HL-60 (cell line): ENCODE measurements around the gene APPBP2.

Experiments
- DNase-seq, 2 experiments: peaks; one replicate each; pipeline ENCODE4 v3.0.0-alpha.2; 2010 to 2020; ENCODE audit warnings: low read depth in 1 of 2, low spot score in 1 of 2
- H3K27ac ChIP-seq: fragments of 250-450 bp; sonication (Bioruptor Pico); replicated peaks from 2 replicates; pipeline ENCODE4 v1.5.1; 2020; ENCODE audit warnings: mild to moderate bottlenecking, moderate library complexity
- H3K27me3 ChIP-seq: fragments of 250-450 bp; sonication (Bioruptor Pico); 2 replicates; pipeline ENCODE4 v1.5.1; 2021; ENCODE audit warnings: mild to moderate bottlenecking, moderate library complexity; ENCODE audit not compliant: insufficient read depth, poor library complexity, severe bottlenecking
- H3K4me3 ChIP-seq: replicated peaks from 2 replicates; pipeline ENCODE4 v1.5.1; 2011; ENCODE audit warnings: mild to moderate bottlenecking, control low read depth, low read length; ENCODE audit not compliant: insufficient read depth
- GABPA ChIP-seq: IDR thresholded peaks from 2 replicates; pipeline ENCODE4 v1.6.1; 2012; ENCODE audit warnings: low read depth
- POLR2AphosphoS5 ChIP-seq: IDR thresholded peaks from 2 replicates; pipeline ENCODE4 v1.6.1; 2012; ENCODE audit warnings: low read depth
- REST ChIP-seq: IDR thresholded peaks from 2 replicates; pipeline ENCODE4 v1.6.1; 2012; ENCODE audit warnings: low read depth; ENCODE audit not compliant: insufficient replicate concordance
- SPI1 ChIP-seq: IDR thresholded peaks from 2 replicates; pipeline ENCODE4 v1.6.1; 2012; ENCODE audit warnings: low read depth, mild to moderate bottlenecking, borderline replicate concordance
- TF ChIP-seq, protein P1 (sequence below): IDR thresholded peaks from one replicate; pipeline ENCODE4 v1.5.1; 2011; ENCODE audit warnings: low read length, control low read depth, inconsistent platforms; ENCODE audit not compliant: insufficient read depth

The APPBP2 gene

DNA sequence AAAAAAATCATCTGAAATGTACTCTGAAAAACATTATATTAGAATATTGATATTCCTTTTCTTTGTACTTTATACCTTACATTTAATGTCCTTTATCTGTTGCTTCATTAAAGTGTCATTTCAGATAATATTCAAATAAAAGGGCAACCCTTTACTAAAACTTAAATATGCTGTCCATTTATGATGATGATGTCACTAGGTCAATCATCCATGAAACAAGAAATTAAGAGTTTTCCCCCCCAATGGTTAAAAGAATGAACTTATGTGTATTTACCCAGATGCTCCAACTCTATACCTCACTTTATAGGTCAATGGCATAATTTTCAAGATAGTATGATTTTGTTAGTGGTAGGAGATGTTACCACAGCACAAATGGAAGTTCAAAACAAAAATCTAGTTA lies 15.3 kb downstream of the APPBP2 start:
- TF ChIP-seq GABPA, result no peak
- TF ChIP-seq SPI1, result no peak
- TF ChIP-seq POLR2AphosphoS5, result no peak
- no peak for TF ChIP-seq REST
- TF ChIP-seq, protein P1, sequence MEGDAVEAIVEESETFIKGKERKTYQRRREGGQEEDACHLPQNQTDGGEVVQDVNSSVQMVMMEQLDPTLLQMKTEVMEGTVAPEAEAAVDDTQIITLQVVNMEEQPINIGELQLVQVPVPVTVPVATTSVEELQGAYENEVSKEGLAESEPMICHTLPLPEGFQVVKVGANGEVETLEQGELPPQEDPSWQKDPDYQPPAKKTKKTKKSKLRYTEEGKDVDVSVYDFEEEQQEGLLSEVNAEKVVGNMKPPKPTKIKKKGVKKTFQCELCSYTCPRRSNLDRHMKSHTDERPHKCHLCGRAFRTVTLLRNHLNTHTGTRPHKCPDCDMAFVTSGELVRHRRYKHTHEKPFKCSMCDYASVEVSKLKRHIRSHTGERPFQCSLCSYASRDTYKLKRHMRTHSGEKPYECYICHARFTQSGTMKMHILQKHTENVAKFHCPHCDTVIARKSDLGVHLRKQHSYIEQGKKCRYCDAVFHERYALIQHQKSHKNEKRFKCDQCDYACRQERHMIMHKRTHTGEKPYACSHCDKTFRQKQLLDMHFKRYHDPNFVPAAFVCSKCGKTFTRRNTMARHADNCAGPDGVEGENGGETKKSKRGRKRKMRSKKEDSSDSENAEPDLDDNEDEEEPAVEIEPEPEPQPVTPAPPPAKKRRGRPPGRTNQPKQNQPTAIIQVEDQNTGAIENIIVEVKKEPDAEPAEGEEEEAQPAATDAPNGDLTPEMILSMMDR, result no peak
- DNase-seq, result no peak
- Histone ChIP-seq H3K4me3 (no peak overlapping the region), H3K27me3 (no peaks in the 10 kb centered on the region), H3K27ac (no peak overlapping the region)

DNA sequence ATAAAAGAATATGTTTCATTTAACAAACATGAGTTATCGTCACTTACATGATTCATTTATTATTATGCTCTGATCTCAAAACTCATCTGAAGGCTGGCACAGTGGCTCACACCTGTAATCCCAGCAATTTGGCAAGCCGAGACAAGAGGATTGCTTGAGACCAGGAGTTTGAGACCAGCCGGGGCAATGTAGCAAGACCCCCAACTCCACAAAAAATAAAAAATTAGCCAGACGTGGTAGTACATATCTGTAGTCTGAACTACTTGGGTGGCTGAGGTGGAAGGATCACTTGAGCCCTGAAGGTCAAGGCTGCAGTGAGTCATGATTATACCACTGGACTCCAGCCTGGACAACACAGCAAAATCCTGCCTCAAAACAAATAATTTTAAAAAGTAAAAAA lies 16.0 kb downstream of the APPBP2 start:
- H3K27ac ChIP-seq, result no peak overlapping the region
- TF ChIP-seq REST, result no peak
- TF ChIP-seq GABPA, result no peak
- TF ChIP-seq, protein P1, result no peak
- no peak for TF ChIP-seq SPI1
- H3K27me3 ChIP-seq, result no peaks in the 10 kb centered on the region
- no peak overlapping the region for H3K4me3 ChIP-seq
- DNase-seq, result no peak

DNA sequence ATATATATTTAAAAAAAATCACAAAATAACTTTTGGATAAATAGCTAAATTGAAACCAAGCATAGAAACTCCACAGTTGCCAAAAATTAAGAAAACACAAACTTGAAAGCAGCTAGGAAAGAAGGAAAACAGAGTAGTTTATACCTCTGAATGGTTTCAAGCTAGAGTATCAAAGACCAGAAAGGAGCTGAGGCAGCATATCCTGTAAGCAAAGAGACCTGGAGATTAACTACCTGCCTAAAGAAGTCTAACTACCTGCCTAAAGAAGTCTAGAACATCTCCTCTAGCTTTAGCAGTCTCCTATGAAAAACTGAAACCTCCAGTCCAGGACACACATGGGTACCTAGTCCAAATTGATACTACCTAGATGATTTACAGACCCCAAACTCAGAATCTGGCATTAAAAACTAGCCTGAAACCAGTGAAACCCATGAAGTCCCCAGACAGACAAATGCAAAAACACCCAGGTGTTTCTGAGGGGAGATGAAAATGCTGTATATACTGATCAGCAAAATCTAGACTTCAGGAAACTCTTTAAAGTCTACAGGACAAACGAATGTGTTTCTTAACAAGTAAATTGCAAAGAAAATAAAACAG lies 17.6 kb downstream of the APPBP2 start:
- no peak for DNase-seq
- no peak overlapping the region for H3K27ac ChIP-seq
- TF ChIP-seq, protein P1, result no peak
- no peak for TF ChIP-seq GABPA
- TF ChIP-seq REST, result no peak
- TF ChIP-seq POLR2AphosphoS5, result no peak
- TF ChIP-seq SPI1, result no peak
- H3K4me3 ChIP-seq, result no peak overlapping the region
- H3K27me3 ChIP-seq, result no peaks in the 10 kb centered on the region
